ENCODE results near the gene MALRD1. TPM values are rescaled to one million over a fixed set of nuclear protein-coding genes. Genes with fewer than 3 reads are reported as not detected.

The MALRD1 gene
- total and polyA plus RNA-seq, 10 donors, result 0.06 to 1.6 (median 0.43) TPM

GRCh38 chr10:19290770-19291169 lies 242.2 kb downstream of the MALRD1 start:
- no peak for DNase-seq
- no peak overlapping the region for H3K4me3 ChIP-seq
- no peaks in the 10 kb centered on the region for H3K36me3 ChIP-seq
- 51 to 78% (median 56%) methylated on average over 1 of the region's 1 CpG for WGBS, 5 donors
- TF ChIP-seq POLR2AphosphoS5 (IDR thresholded peaks at IDR 0.05) (no peak), POLR2A (IDR thresholded peaks at IDR 0.05) (no peak)
- TF ChIP-seq, protein P1, sequence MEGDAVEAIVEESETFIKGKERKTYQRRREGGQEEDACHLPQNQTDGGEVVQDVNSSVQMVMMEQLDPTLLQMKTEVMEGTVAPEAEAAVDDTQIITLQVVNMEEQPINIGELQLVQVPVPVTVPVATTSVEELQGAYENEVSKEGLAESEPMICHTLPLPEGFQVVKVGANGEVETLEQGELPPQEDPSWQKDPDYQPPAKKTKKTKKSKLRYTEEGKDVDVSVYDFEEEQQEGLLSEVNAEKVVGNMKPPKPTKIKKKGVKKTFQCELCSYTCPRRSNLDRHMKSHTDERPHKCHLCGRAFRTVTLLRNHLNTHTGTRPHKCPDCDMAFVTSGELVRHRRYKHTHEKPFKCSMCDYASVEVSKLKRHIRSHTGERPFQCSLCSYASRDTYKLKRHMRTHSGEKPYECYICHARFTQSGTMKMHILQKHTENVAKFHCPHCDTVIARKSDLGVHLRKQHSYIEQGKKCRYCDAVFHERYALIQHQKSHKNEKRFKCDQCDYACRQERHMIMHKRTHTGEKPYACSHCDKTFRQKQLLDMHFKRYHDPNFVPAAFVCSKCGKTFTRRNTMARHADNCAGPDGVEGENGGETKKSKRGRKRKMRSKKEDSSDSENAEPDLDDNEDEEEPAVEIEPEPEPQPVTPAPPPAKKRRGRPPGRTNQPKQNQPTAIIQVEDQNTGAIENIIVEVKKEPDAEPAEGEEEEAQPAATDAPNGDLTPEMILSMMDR (IDR thresholded peaks at IDR 0.05 in 8 of 11, conservative IDR thresholded peaks at IDR 0.05 in 3 of 11), result no peak
- H3K4me1 ChIP-seq, result no peaks in the 10 kb centered on the region
- intact Hi-C loops (cut with DNase I; ENCODE audit: low total_unique reads), result no loop called here
- H3K27ac ChIP-seq, result no peak overlapping the region
- H3K27me3 ChIP-seq (replicated peaks in 1 of 7), result no peaks in the 10 kb centered on the region
- peaks cover 0 to 7% (median 0%) of the 10 kb centered on the region in 8 donors for H3K9me3 ChIP-seq

DNA sequence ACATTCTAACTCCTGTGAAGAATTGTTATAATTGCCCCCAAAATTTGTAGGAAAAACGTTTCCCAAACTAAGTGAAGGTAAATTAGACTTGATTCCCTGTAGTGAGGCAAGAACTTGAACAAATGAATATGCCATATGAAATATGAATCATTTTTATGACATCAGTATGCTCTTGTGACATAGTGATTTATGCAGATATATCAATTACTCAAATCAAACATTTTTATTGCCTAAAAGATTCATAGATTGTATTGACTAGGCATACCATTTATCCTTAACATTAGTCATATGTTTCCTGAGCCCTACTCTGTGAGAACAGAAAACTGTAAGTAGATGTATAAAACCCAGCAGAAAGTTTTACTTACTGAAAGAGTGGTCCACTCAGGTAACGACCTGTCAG lies 245.6 kb downstream of the MALRD1 start:
- peaks cover 0 to 7% (median 0%) of the 10 kb centered on the region in 8 donors for H3K9me3 ChIP-seq
- no peaks in the 10 kb centered on the region for H3K36me3 ChIP-seq
- TF ChIP-seq, protein P1 (IDR thresholded peaks at IDR 0.05 in 8 of 11, conservative IDR thresholded peaks at IDR 0.05 in 3 of 11), result no peak
- TF ChIP-seq POLR2AphosphoS5 (IDR thresholded peaks at IDR 0.05) (no peak), POLR2A (IDR thresholded peaks at IDR 0.05) (no peak)
- H3K27me3 ChIP-seq (replicated peaks in 1 of 7), result no peaks in the 10 kb centered on the region
- DNase-seq, result no peak
- no peak overlapping the region for H3K4me3 ChIP-seq
- no peak overlapping the region for H3K27ac ChIP-seq
- WGBS, 5 donors, result 53 to 69% (median 60%) methylated on average over 2 of the region's 2 CpGs
- H3K4me1 ChIP-seq, result no peaks in the 10 kb centered on the region
- intact Hi-C loops (cut with DNase I; ENCODE audit: low total_unique reads), result no loop called here

DNA sequence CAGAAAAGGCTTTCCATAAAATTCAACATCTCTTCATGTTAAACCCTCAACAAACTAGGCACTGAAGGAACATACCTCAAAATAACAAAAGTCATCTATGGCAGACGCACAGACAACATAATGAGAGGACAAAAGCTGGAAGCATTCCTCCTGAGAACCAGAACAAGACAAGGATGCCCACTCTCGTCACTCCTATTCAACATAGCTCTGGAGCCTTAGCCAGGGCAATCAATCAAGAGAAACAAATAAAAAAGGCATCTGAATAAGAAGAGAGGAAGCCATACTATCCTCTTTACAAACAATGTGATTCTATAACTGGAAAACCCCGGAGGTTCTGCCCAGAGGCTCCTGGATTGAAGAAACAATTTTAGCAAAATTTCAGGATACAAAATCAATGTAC lies 251.0 kb downstream of the MALRD1 start:
- Histone ChIP-seq H3K36me3 (no peaks in the 10 kb centered on the region), H3K4me1 (no peaks in the 10 kb centered on the region), H3K27me3 (replicated peaks in 1 of 7) (no peaks in the 10 kb centered on the region), H3K9me3 (no peaks in the 10 kb centered on the region), H3K27ac (no peak overlapping the region), H3K4me3 (no peak overlapping the region)
- intact Hi-C loops (cut with DNase I; ENCODE audit: low total_unique reads), result no loop called here
- no peak for DNase-seq
- TF ChIP-seq POLR2AphosphoS5 (IDR thresholded peaks at IDR 0.05), result no peak
- TF ChIP-seq, protein P1 (IDR thresholded peaks at IDR 0.05 in 8 of 11, conservative IDR thresholded peaks at IDR 0.05 in 3 of 11), result no peak
- WGBS, 5 donors, result 36 to 51% (median 44%) methylated on average over 3 of the region's 3 CpGs

- Histone ChIP-seq H3K4me1 (no peaks in the 10 kb centered on the region), H3K9me3 (no peaks in the 10 kb centered on the region), H3K36me3 (no peaks in the 10 kb centered on the region), H3K4me3 (no peak overlapping the region), H3K27ac (no peak overlapping the region), H3K27me3 (replicated peaks in 1 of 7) (no peaks in the 10 kb centered on the region)
- no peak for TF ChIP-seq POLR2AphosphoS5 (IDR thresholded peaks at IDR 0.05)
- WGBS, 5 donors, result 87 to 94% (median 92%) methylated on average over 4 of the region's 4 CpGs
- DNase-seq, result no peak
- intact Hi-C loops (cut with DNase I; ENCODE audit: low total_unique reads), result no loop called here
Measured at GRCh38 chr10:19302117-19302516, 253.5 kb downstream of the MALRD1 start.

- H3K9me3 ChIP-seq, result no peaks in the 10 kb centered on the region
- H3K27me3 ChIP-seq (replicated peaks in 1 of 7), result no peaks in the 10 kb centered on the region
- H3K4me3 ChIP-seq, result no peak overlapping the region
- no peak for TF ChIP-seq POLR2AphosphoS5 (IDR thresholded peaks at IDR 0.05)
- no peak for TF ChIP-seq POLR2A (IDR thresholded peaks at IDR 0.05)
- TF ChIP-seq, protein P1 (IDR thresholded peaks at IDR 0.05 in 8 of 11, conservative IDR thresholded peaks at IDR 0.05 in 3 of 11), result no peak
- intact Hi-C loops (cut with DNase I; ENCODE audit: low total_unique reads), result no loop called here
- H3K36me3 ChIP-seq, result no peaks in the 10 kb centered on the region
- H3K4me1 ChIP-seq, result no peaks in the 10 kb centered on the region
- 41 to 59% (median 46%) methylated on average over 5 of the region's 5 CpGs for WGBS, 5 donors
- H3K27ac ChIP-seq, result no peak overlapping the region
- no peak for DNase-seq
Measured at GRCh38 chr10:19310066-19310465, 261.5 kb downstream of the MALRD1 start.
